Upper lobe of right lung (tissue), 1 donor: ENCODE data around the gene FBN3. TPM values are rescaled to one million over a fixed set of nuclear protein-coding genes. Genes with fewer than 3 reads are reported as not detected.
"Not testable (repeated sequence)": the region's sequence is repeated elsewhere in the genome, so short reads cannot be mapped to it uniquely, and the experiment has no call there.

Experiments
- ATAC-seq: fragments of 200-7000 bp; cut with Tn5 transposase; one replicate; pipeline ENCODE4 v1.9.1; 2020; ENCODE audit warnings: mild to moderate bottlenecking, moderate library complexity
- DNase-seq: peaks from one replicate; pipeline ENCODE4 v3.0.0-alpha.2; 2020
- H3K27ac ChIP-seq: fragments of 200-600 bp; one replicate; pipeline ENCODE4 v1.8.0; 2022
- H3K27me3 ChIP-seq: fragments of 200-600 bp; one replicate; pipeline ENCODE4 v1.8.0; 2022; ENCODE audit warnings: mild to moderate bottlenecking
- H3K36me3 ChIP-seq: fragments of 200-600 bp; one replicate; pipeline ENCODE4 v1.8.0; 2022
- H3K4me1 ChIP-seq: fragments of 200-600 bp; one replicate; pipeline ENCODE4 v1.8.0; 2022
- H3K4me3 ChIP-seq: fragments of 200-600 bp; one replicate; pipeline ENCODE4 v1.8.0; 2022; ENCODE audit warnings: mild to moderate bottlenecking
- H3K9me3 ChIP-seq: fragments of 200-600 bp; one replicate; pipeline ENCODE4 v1.8.0; 2022
- CTCF ChIP-seq: fragments of 200-600 bp; IDR thresholded peaks from one replicate; pipeline ENCODE4 v1.8.0; 2022; ENCODE audit warnings: antibody characterized with exemption
- intact Hi-C: fragments of 100-400 bp; cut with DNase I; formaldehyde crosslinking; loops from one replicate; pipeline ENCODE4 v1.11.0; 2022
- total RNA-seq: library from RNA; stranded (reverse); fragmentation: NEBNext Ultra II Directional; extraction: Animal tissue kit (Norgen Biotek cat#: 25700); gene quantifications from one replicate; pipeline ENCODE4 v1.2.1, GENCODE V29; 2021
- donor health status: DM: no; HTN: yes; CAD: no; lungs with severe emphysema.

The FBN3 gene
- total RNA-seq, 1 donor from 2014 or later = 8.5 TPM

GRCh38 chr19:8107301-8107903 lies 42.0 kb downstream of the FBN3 start:
- H3K4me1 ChIP-seq = no peaks in the 10 kb centered on the region
- intact Hi-C loops = no loop called here
- DNase-seq (no peak), ATAC-seq (no peak)
- no peak overlapping the region for H3K27ac ChIP-seq
- H3K4me3 ChIP-seq = no peak overlapping the region
- H3K9me3 ChIP-seq = no peaks in the 10 kb centered on the region
- no peak for TF ChIP-seq CTCF
- H3K36me3 ChIP-seq = no peaks in the 10 kb centered on the region
- no peaks in the 10 kb centered on the region for H3K27me3 ChIP-seq

- intact Hi-C loops = no loop called here
- H3K4me1 ChIP-seq = no peaks in the 10 kb centered on the region
- no peak for ATAC-seq
Observed at GRCh38 chr19:8105471-8105870, 43.9 kb downstream of the FBN3 start.

GRCh38 chr19:8101910-8102309 lies 47.5 kb downstream of the FBN3 start:
- H3K9me3 ChIP-seq, intact Hi-C loops, DNase-seq, H3K27ac ChIP-seq, H3K36me3 ChIP-seq, H3K4me3 ChIP-seq, ATAC-seq, H3K4me1 ChIP-seq, H3K27me3 ChIP-seq: not testable (repeated sequence)

More at GRCh38 chr19:8105471-8105870, 43.9 kb downstream of the FBN3 start:
- Histone ChIP-seq H3K36me3 (no peaks in the 10 kb centered on the region), H3K27ac (no peak overlapping the region), H3K27me3 (no peaks in the 10 kb centered on the region), H3K9me3 (no peaks in the 10 kb centered on the region), H3K4me3 (no peak overlapping the region)
- no peak for DNase-seq
- no peak for TF ChIP-seq CTCF

GRCh38 chr19:8101311-8101710 lies 48.1 kb downstream of the FBN3 start:
- Histone ChIP-seq H3K9me3 (peaks cover under 1% of the 10 kb centered on the region), H3K4me1 (no peaks in the 10 kb centered on the region), H3K27ac (no peak overlapping the region), H3K4me3 (no peak overlapping the region), H3K36me3 (no peaks in the 10 kb centered on the region), H3K27me3 (no peaks in the 10 kb centered on the region)
- intact Hi-C loops = no loop called here
- TF ChIP-seq CTCF = no peak
- DNase-seq (no peak), ATAC-seq (no peak)

GRCh38 chr19:8097681-8098567 lies 51.5 kb downstream of the FBN3 start:
- no peaks in the 10 kb centered on the region for H3K4me1 ChIP-seq
- ATAC-seq (peak; percentile 36), DNase-seq (no peak)
- no peak overlapping the region for H3K4me3 ChIP-seq
- H3K9me3 ChIP-seq = peaks cover 22% of the 10 kb centered on the region
- no peaks in the 10 kb centered on the region for H3K36me3 ChIP-seq
- no peak for TF ChIP-seq CTCF
- intact Hi-C loops = no loop called here
- H3K27me3 ChIP-seq = no peaks in the 10 kb centered on the region
- H3K27ac ChIP-seq = no peak overlapping the region

- DNase-seq (no peak), ATAC-seq (no peak)
- Histone ChIP-seq H3K36me3 (no peaks in the 10 kb centered on the region), H3K4me3 (no peak overlapping the region), H3K9me3 (peaks cover 22% of the 10 kb centered on the region), H3K27me3 (no peaks in the 10 kb centered on the region), H3K27ac (no peak overlapping the region), H3K4me1 (no peaks in the 10 kb centered on the region)
- TF ChIP-seq CTCF = no peak
- intact Hi-C loops = no loop called here
Observed at GRCh38 chr19:8097198-8097597, 52.2 kb downstream of the FBN3 start.
